ENCODE results near the gene RARG. TPM values are rescaled to one million over a fixed set of nuclear protein-coding genes. Genes with fewer than 3 reads are reported as not detected.

The RARG gene
- total RNA-seq, 1 donor from 2014 or later: 29.8 TPM

DNA sequence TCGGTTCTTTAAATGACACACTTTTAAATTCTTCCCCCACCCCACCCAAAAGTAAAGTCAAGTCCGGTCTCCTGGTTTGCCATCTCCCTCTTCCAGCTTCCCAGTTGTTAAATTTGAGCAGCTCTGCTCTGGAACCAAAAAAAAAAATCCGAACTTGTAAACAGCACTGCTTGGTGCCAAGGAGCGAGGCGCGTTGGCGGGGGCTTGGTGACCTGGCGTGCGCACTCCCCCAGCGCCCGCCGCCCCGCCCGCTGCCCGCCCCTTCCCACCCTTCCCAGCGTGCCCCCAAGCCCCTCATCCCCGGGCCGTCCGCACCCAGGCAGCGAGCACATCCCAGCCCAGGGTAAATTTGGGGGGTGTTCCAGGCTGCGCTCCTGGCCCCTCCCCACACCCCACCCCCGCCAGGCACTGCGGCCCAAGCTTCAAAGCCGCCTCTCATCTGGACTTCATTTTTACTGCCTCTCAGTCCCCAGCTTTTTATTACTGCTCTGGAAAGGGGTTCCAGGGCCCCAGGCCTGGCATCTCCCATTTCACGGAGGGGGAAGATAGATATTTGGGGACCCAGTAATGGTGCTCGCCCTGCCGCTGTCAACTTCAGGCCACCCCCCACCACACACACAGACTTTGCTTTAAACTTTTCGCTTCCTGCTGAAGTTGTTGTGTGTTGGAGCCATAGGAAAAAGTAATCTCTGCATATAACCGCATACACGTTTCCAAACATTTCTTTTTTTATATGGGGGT is 13.3 kb downstream of the RARG start:
- intact Hi-C loops (cut with DNase I): loop anchor here (2.0 kb wide), 1 partner anchor 76 kb away; the partner anchor contains the start of gene PFDN5
- TF ChIP-seq, protein P1, sequence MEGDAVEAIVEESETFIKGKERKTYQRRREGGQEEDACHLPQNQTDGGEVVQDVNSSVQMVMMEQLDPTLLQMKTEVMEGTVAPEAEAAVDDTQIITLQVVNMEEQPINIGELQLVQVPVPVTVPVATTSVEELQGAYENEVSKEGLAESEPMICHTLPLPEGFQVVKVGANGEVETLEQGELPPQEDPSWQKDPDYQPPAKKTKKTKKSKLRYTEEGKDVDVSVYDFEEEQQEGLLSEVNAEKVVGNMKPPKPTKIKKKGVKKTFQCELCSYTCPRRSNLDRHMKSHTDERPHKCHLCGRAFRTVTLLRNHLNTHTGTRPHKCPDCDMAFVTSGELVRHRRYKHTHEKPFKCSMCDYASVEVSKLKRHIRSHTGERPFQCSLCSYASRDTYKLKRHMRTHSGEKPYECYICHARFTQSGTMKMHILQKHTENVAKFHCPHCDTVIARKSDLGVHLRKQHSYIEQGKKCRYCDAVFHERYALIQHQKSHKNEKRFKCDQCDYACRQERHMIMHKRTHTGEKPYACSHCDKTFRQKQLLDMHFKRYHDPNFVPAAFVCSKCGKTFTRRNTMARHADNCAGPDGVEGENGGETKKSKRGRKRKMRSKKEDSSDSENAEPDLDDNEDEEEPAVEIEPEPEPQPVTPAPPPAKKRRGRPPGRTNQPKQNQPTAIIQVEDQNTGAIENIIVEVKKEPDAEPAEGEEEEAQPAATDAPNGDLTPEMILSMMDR (IDR thresholded peaks at IDR 0.05): no peak
- Histone ChIP-seq H3K4me3 (peak overlapping the region; percentile 85 to 90), H3K27ac (peak overlapping the region; percentile 80 to 96), H3K9me3 (no peaks in the 10 kb centered on the region), H3K36me3 (peaks cover 14 to 19% of the 10 kb centered on the region in 2 donors), H3K4me1 (peaks cover 24 to 42% of the 10 kb centered on the region in 2 donors), H3K27me3 (no peaks in the 10 kb centered on the region)
- DNase-seq (ENCODE audit: low spot score in 2 of 2): no peak

DNA sequence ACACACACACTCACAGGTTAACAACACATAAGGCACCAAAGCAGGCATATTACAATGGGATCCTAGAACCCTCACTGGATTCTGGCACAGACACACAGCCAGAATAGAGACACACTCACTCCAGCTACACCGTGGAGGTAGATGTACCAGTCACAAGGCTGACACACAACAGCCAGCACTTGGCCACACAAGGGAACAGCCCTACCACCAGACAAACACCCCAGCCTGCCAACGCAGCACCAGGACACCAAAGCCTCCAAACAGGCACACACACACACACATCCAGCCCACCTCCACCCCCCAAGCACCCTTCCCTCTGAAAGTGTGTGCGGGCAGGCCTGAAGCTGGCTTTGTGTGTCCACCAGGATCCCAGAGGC is 14.1 kb downstream of the RARG start:
- no peak for DNase-seq (ENCODE audit: low spot score in 2 of 2)
- Histone ChIP-seq H3K36me3 (peaks cover 20 to 27% of the 10 kb centered on the region in 2 donors), H3K4me1 (peaks cover 16 to 34% of the 10 kb centered on the region in 2 donors), H3K9me3 (no peaks in the 10 kb centered on the region), H3K4me3 (peak overlapping the region; percentile 85 to 90), H3K27me3 (no peaks in the 10 kb centered on the region), H3K27ac (peak overlapping the region; percentile 80 to 96)
- TF ChIP-seq, protein P1 (IDR thresholded peaks at IDR 0.05): no peak
- intact Hi-C loops (cut with DNase I): loop anchor here (2.0 kb wide), 1 partner anchor 77 kb away; the partner anchor contains the start of gene PFDN5

DNA sequence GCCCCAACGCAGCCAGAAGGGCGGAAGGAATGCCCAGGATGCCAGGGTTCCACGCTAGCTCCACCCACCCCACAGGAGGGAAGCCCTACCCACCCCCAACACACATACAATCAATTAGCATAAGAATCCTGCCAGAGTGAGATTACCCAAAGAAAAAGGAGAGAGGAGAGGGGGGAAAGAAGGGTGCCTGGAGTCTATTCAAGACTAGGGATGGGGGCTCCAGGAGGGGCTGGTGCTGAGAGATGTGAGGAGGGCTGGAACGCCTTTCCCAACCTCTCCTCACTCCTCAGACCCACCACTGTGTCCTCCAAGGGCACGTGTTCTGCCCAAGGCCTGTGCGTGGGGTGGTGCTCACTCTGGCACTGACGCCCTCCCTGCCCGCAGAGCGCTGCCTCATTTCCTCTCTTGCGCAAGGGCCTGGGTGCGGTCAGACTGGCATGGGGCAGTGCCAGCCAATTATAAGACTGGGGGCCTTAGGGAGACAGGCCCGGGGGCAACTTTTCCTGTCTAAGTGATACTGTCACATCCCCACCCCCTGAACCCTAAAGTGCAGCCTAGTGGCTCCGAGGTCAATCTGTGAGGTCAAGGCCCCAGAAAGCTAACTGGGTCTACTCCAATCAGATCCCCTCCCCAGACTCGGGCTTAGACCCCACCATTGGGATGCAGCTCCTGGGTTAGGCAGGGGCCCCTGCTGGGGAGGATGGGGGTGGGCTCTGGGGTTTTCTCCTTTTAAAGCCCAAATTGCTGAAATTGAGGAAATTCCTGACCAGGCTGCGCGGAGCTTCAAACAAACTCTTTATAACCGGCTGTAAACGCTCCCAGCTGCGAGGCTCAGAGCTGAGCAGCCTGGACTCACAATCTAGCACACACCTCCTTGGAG is 14.7 kb downstream of the RARG start:
- intact Hi-C loops (cut with DNase I): no loop called here
- peak overlapping the region; percentile 80 to 96 for H3K27ac ChIP-seq
- no peaks in the 10 kb centered on the region for H3K9me3 ChIP-seq
- peaks cover 27 to 30% of the 10 kb centered on the region in 2 donors for H3K36me3 ChIP-seq
- H3K27me3 ChIP-seq: no peaks in the 10 kb centered on the region
- peak overlapping the region; percentile 85 to 90 for H3K4me3 ChIP-seq
- TF ChIP-seq, protein P1 (IDR thresholded peaks at IDR 0.05): no peak
- DNase-seq (ENCODE audit: low spot score in 2 of 2): peak in 1 of 2 donors; percentile 77
- peaks cover 11 to 28% of the 10 kb centered on the region in 2 donors for H3K4me1 ChIP-seq

DNA sequence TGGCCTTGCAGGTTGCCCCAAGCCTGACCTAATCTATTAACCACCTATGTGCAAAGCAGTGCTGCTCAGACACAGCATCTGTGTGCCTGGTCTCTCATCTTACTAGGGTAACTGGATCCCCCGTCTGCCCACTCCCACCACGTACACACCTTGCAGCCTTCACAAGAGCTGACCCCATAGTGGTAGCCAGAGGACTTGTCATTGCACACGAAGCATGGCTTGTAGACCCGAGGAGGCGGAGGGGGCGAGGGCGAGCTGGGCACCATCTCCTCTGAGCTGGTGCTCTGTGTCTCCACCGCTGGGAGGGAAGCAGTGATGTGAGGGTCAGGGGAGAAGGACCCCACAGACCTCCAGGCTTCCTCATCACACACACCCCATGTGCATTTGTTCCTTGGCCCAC is 16.5 kb downstream of the RARG start:
- DNase-seq (ENCODE audit: low spot score in 2 of 2): no peak
- peaks cover 11 to 25% of the 10 kb centered on the region in 2 donors for H3K4me1 ChIP-seq
- intact Hi-C loops (cut with DNase I): no loop called here
- no peaks in the 10 kb centered on the region for H3K27me3 ChIP-seq
- peak overlapping the region; percentile 80 to 96 for H3K27ac ChIP-seq
- H3K36me3 ChIP-seq: peaks cover 44 to 46% of the 10 kb centered on the region in 2 donors
- H3K9me3 ChIP-seq: no peaks in the 10 kb centered on the region
- no peak overlapping the region for H3K4me3 ChIP-seq
- TF ChIP-seq, protein P1 (IDR thresholded peaks at IDR 0.05): no peak

DNA sequence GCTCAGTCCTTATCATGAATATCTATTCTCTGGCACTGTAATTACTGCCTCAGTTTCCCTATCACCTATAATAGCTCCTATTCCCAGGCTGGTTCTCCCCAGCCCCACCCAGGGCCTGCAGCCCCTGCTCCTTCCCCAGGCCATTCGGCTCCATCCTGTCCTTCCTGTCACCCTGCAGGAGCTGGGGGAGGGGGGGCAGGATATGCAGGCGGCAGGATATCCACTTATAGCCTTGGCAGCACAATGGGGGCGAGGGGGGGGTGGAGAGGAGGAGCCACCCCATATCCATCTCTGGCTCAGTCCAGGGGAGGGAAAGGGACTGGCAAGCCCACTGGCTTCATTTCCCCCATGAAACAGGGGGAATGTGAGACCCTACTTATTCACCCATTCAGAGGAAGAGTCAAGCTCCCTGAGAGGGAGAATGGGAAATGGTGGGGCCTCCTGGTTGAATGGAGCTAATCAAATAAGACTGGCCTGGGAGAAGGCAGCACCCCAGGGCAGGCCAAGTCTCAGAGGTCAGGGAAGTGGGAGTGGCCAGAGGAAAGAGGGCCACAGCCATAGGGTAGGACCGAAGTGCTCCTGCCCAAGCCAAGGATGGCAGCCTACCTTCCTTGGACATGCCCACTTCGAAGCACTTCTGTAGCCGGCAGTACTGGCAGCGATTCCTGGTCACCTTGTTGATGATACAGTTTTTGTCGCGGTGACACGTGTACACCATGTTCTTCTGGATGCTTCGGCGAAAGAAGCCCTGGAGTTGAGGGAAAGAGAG is 17.1 kb downstream of the RARG start:
- intact Hi-C loops (cut with DNase I): no loop called here
- DNase-seq (ENCODE audit: low spot score in 2 of 2): no peak
- H3K36me3 ChIP-seq: peaks cover 51 to 52% of the 10 kb centered on the region in 2 donors

More for the DNA sequence above, 17.1 kb downstream of the RARG start:
- TF ChIP-seq, protein P1 (IDR thresholded peaks at IDR 0.05): no peak
- peak overlapping the region; percentile 21 to 70 for H3K27ac ChIP-seq
- no peaks in the 10 kb centered on the region for H3K9me3 ChIP-seq
- H3K4me1 ChIP-seq: peaks cover 11 to 25% of the 10 kb centered on the region in 2 donors
- no peak overlapping the region for H3K4me3 ChIP-seq
- no peaks in the 10 kb centered on the region for H3K27me3 ChIP-seq

Data from ascending aorta (tissue), 2 donors.